H1 (cell line): ENCODE data around the gene GALNT17. TPM values are rescaled to one million over a fixed set of nuclear protein-coding genes. Genes with fewer than 3 reads are reported as not detected.

Experiments used
- BCL11A ChIP-seq, 2 experiments: IDR thresholded peaks; one replicate each; pipeline ENCODE4 v1.6.1; 2011; ENCODE audit warnings: low read depth in 2 of 2, low read length in 2 of 2, mild to moderate bottlenecking in 2 of 2
- CBX8 ChIP-seq: fragments of 300-800, 300-1000 bp; sonication (generic); IDR thresholded peaks from 2 replicates; pipeline ENCODE4 v1.7.1; 2016; ENCODE audit warnings: low read depth, low read length, borderline replicate concordance
- KDM4A ChIP-seq: IDR thresholded peaks from one replicate; pipeline ENCODE4 v1.7.1; 2012; ENCODE audit warnings: low read depth, mild to moderate bottlenecking, moderate library complexity, low read length, inconsistent platforms; ENCODE audit not compliant: severe bottlenecking
- polyA plus RNA-seq, 7 experiments: library from polyadenylated mRNA; depleted of rRNA in 3 of 7; stranded (reverse) in 5 of 7; unstranded in 2 of 7; fragments of >200 nt in 5 of 7; fragments of 200-250 nt in 2 of 7; gene quantifications; 1 replicate in 5 of 7; 2 replicates in 1 of 7; 4 replicates in 1 of 7; pipeline versions ENCODE4 v1.2.1 to v1.2.3, GENCODE V29; 2011 to 2013; ENCODE audit warnings: missing spikeins in 2 of 7, mixed read lengths in 2 of 7
- total RNA-seq: library from RNA; stranded (reverse); fragmentation: NEBNext Ultra II Directional; extraction: Animal tissue kit (Norgen Biotek cat#: 25700); gene quantifications from 2 replicates; pipeline ENCODE4 v1.2.1, GENCODE V29; 2021
- TF ChIP-seq, protein P1 (sequence below): fragments of 300-600 bp; sonication (generic); IDR thresholded peaks from 2 replicates; pipeline ENCODE4 v1.7.1; 2012; ENCODE audit warnings: low read length, moderate library complexity, mild to moderate bottlenecking, inconsistent platforms; ENCODE audit not compliant: insufficient replicate concordance
- TF ChIP-seq, protein P2 (sequence below): IDR thresholded peaks from 2 replicates; pipeline ENCODE4 v1.6.1; 2012; ENCODE audit warnings: inconsistent platforms
- TF ChIP-seq, protein P3 (sequence below): IDR thresholded peaks from 2 replicates; pipeline ENCODE4 v1.6.1; 2012; ENCODE audit warnings: low read length, inconsistent platforms
- TF ChIP-seq, protein P4 (sequence below): IDR thresholded peaks from 2 replicates; pipeline ENCODE4 v1.6.1; 2011; ENCODE audit warnings: low read length, improper control_type of control experiment

Gene GALNT17
- total and polyA plus RNA-seq, 2 of the 8 experiments (the other 6 are each of a cell fraction or from before 2014, with no cell fraction given) = 37.7 to 47.0 TPM

DNA sequence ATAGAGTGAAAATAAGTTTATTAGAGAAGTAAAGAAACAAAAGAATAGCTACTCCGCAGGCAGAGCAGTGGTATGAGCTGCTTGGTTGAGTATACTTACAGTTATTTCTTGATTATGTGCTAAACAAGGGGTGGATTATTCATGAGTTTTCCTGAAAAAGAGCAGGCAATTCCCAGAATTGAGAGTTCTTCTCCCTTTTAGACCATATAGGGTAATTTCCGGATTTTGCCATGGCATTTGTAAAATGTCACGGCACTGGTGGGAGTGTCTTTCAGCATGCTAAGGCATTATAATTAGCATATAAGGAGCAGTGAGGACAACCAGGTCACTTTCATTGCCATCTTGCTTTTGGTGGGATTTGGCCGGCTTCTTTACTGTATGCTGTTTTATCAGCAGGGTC, 25.7 kb upstream of the GALNT17 start (continued):
- TF ChIP-seq, protein P1, sequence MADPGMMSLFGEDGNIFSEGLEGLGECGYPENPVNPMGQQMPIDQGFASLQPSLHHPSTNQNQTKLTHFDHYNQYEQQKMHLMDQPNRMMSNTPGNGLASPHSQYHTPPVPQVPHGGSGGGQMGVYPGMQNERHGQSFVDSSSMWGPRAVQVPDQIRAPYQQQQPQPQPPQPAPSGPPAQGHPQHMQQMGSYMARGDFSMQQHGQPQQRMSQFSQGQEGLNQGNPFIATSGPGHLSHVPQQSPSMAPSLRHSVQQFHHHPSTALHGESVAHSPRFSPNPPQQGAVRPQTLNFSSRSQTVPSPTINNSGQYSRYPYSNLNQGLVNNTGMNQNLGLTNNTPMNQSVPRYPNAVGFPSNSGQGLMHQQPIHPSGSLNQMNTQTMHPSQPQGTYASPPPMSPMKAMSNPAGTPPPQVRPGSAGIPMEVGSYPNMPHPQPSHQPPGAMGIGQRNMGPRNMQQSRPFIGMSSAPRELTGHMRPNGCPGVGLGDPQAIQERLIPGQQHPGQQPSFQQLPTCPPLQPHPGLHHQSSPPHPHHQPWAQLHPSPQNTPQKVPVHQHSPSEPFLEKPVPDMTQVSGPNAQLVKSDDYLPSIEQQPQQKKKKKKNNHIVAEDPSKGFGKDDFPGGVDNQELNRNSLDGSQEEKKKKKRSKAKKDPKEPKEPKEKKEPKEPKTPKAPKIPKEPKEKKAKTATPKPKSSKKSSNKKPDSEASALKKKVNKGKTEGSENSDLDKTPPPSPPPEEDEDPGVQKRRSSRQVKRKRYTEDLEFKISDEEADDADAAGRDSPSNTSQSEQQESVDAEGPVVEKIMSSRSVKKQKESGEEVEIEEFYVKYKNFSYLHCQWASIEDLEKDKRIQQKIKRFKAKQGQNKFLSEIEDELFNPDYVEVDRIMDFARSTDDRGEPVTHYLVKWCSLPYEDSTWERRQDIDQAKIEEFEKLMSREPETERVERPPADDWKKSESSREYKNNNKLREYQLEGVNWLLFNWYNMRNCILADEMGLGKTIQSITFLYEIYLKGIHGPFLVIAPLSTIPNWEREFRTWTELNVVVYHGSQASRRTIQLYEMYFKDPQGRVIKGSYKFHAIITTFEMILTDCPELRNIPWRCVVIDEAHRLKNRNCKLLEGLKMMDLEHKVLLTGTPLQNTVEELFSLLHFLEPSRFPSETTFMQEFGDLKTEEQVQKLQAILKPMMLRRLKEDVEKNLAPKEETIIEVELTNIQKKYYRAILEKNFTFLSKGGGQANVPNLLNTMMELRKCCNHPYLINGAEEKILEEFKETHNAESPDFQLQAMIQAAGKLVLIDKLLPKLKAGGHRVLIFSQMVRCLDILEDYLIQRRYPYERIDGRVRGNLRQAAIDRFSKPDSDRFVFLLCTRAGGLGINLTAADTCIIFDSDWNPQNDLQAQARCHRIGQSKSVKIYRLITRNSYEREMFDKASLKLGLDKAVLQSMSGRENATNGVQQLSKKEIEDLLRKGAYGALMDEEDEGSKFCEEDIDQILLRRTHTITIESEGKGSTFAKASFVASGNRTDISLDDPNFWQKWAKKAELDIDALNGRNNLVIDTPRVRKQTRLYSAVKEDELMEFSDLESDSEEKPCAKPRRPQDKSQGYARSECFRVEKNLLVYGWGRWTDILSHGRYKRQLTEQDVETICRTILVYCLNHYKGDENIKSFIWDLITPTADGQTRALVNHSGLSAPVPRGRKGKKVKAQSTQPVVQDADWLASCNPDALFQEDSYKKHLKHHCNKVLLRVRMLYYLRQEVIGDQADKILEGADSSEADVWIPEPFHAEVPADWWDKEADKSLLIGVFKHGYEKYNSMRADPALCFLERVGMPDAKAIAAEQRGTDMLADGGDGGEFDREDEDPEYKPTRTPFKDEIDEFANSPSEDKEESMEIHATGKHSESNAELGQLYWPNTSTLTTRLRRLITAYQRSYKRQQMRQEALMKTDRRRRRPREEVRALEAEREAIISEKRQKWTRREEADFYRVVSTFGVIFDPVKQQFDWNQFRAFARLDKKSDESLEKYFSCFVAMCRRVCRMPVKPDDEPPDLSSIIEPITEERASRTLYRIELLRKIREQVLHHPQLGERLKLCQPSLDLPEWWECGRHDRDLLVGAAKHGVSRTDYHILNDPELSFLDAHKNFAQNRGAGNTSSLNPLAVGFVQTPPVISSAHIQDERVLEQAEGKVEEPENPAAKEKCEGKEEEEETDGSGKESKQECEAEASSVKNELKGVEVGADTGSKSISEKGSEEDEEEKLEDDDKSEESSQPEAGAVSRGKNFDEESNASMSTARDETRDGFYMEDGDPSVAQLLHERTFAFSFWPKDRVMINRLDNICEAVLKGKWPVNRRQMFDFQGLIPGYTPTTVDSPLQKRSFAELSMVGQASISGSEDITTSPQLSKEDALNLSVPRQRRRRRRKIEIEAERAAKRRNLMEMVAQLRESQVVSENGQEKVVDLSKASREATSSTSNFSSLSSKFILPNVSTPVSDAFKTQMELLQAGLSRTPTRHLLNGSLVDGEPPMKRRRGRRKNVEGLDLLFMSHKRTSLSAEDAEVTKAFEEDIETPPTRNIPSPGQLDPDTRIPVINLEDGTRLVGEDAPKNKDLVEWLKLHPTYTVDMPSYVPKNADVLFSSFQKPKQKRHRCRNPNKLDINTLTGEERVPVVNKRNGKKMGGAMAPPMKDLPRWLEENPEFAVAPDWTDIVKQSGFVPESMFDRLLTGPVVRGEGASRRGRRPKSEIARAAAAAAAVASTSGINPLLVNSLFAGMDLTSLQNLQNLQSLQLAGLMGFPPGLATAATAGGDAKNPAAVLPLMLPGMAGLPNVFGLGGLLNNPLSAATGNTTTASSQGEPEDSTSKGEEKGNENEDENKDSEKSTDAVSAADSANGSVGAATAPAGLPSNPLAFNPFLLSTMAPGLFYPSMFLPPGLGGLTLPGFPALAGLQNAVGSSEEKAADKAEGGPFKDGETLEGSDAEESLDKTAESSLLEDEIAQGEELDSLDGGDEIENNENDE = no peak
- TF ChIP-seq CBX8 (no peak), BCL11A (IDR thresholded peaks at IDR 0.05; ENCODE audit: low read depth in 2 of 2, low read length in 2 of 2) (no peak), KDM4A (no peak)
- TF ChIP-seq, protein P2, sequence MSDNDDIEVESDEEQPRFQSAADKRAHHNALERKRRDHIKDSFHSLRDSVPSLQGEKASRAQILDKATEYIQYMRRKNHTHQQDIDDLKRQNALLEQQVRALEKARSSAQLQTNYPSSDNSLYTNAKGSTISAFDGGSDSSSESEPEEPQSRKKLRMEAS = no peak
- TF ChIP-seq, protein P3, sequence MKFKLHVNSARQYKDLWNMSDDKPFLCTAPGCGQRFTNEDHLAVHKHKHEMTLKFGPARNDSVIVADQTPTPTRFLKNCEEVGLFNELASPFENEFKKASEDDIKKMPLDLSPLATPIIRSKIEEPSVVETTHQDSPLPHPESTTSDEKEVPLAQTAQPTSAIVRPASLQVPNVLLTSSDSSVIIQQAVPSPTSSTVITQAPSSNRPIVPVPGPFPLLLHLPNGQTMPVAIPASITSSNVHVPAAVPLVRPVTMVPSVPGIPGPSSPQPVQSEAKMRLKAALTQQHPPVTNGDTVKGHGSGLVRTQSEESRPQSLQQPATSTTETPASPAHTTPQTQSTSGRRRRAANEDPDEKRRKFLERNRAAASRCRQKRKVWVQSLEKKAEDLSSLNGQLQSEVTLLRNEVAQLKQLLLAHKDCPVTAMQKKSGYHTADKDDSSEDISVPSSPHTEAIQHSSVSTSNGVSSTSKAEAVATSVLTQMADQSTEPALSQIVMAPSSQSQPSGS = no peak
- TF ChIP-seq, protein P4, sequence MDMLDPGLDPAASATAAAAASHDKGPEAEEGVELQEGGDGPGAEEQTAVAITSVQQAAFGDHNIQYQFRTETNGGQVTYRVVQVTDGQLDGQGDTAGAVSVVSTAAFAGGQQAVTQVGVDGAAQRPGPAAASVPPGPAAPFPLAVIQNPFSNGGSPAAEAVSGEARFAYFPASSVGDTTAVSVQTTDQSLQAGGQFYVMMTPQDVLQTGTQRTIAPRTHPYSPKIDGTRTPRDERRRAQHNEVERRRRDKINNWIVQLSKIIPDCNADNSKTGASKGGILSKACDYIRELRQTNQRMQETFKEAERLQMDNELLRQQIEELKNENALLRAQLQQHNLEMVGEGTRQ = no peak
